Neural progenitor cell (in vitro differentiated cells): ENCODE results near the gene SIPA1L2.

Experiments used
- CTCF ChIP-seq: fragments of 200-600 bp; sonication (generic); IDR thresholded peaks from 2 replicates; pipeline ENCODE4 v1.5.1; 2017; ENCODE audit warnings: antibody characterized with exemption, mild to moderate bottlenecking
- EZH2 ChIP-seq: fragments of 200-600 bp; sonication (generic); IDR thresholded peaks from 2 replicates; pipeline ENCODE4 v1.6.1; 2017; ENCODE audit warnings: antibody characterized with exemption, mild to moderate bottlenecking, moderate library complexity
- EZH2phosphoT487 ChIP-seq: fragments of 200-600 bp; sonication (generic); IDR thresholded peaks from 2 replicates; pipeline ENCODE4 v1.6.1; 2017; ENCODE audit warnings: antibody characterized with exemption

GRCh38 chr1:232622378-232622777 is 7.6 kb downstream of the SIPA1L2 start:
- no peak for TF ChIP-seq EZH2
- TF ChIP-seq EZH2phosphoT487 = no peak
- no peak for TF ChIP-seq CTCF
